ENCODE results near the gene DPP6.

DPP6 gene

DNA sequence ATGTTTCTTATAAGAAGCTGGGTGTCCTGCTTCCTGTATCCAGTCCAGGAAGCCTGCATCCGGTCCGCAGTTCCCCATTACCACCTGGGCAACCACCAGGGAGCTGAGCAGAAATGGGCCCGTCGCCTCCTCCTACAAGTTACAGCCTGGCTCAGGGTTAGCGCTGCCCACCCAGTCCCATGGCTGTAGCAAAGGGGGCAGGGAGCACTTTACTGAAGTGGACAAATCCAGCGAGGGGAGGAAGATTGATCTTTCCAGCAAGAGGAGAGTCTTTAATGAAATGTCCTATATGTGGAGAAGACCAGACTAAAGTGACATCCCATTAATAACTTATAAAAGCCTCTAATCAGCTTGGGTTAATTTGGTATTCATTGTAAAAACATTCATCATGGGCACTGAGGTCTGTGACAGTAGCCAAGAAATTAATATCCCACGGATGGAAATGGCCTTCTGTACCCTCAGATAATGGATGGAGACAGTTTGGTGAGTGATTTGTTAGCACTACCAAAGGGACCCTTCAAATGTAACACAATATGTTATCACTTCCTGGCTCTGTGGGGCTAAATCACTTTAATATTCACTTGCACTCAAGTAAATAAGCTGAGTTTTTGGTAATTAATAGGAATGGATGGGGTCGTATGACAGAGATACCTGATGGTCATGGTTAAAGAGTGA, 627.3 kb downstream of the DPP6 start:
- no peak for DNase-seq

- no peak for DNase-seq
Observed at GRCh38 chr7:154680894-154681659, 628.9 kb downstream of the DPP6 start.

- no peak for DNase-seq
Observed at GRCh38 chr7:154682003-154682402, 629.8 kb downstream of the DPP6 start.

- DNase-seq, result no peak
Observed at GRCh38 chr7:154684666-154685563, 632.7 kb downstream of the DPP6 start.

DNA sequence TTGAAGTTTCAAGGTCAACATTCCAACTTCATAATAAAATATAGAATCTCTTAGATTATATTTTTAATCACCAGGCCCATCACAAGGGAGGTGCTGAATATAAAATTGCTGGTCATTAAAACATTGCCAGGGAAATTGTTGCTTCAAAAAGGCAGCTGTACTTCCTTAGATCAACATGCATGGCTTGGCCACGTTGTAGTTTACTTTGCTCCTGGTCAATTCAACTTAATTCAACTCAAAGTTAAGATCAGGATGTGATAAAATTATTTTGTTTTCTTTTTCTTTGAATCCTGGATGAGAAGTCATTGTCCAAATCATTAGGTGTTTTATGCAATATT, 633.3 kb downstream of the DPP6 start:
- DNase-seq, result no peak

- no peak for DNase-seq
Observed at GRCh38 chr7:154686305-154686704, 634.1 kb downstream of the DPP6 start.

- DNase-seq, result no peak
Observed at GRCh38 chr7:154688952-154689351, 636.8 kb downstream of the DPP6 start.

DNA sequence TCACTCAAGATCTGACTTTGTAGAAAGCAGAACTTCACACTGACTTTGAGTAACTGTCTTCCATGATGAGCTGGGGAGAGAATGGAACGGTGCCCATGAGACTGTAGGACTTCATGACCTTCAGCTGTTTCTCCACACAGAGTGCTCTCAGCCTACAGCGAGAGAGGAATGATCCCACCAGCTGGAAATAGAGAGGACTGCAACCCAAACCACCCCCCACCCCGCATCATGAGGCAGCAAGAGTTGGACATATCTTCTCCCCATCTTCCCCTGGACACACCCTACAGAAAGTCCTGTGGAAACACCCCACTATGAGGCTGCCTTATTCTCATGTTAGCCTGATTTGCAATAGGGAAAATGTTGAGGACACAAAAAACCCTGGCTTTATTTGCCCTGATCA, 638.2 kb downstream of the DPP6 start:
- no peak for DNase-seq

GRCh38 chr7:154693661-154694060, 641.5 kb downstream of the DPP6 start:
- DNase-seq, result no peak

- no peak for DNase-seq
Observed at GRCh38 chr7:154695836-154696235, 643.6 kb downstream of the DPP6 start.

- DNase-seq, result no peak
Observed at GRCh38 chr7:154696556-154696955, 644.4 kb downstream of the DPP6 start.

DNA sequence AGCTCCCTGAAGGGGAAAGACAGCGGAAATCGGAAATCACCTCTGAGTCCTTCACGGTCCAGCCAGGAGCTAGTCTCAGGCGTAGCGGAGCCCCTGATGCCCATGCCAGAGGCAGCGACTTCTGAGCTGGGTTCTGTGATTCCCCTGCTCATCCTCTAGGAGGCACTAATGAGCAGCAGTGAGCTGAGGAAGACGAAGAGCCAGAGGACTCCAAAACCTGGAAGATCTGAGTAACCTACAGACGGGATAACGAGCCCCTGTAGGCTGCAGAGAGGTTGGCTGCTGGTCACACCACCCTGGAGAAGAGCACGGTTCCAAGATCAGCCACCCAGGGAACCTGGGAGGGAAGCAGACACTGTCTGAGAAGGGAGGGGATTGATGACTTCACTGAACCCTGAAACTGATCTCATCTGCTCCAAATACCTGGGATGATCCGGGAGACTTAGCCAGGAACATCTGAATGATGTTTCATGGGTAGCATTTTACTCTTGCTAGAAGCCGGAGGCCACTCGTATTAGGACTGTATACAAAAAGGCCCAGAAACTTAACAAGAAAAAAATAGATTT, 646.6 kb downstream of the DPP6 start:
- DNase-seq, result no peak

DNA sequence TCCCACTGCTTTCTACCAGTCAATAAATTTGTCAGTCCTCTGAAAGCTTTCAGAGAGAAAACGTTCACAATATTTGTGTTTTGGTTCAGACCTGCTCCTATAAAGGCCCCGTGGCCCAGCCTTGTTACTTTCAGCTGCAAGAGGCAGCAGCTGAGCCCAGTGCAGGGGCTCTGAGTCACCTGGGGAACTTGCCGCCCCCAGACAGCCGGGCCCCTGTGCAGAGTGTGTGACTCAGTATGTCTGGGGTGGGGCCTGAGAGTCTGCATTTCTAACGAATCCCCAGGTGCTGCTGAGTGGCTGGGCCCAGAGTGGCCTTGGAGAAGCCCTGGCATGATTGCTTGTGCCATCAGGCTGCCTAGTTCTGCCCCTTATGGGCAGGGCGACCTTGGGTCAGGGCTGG, 647.2 kb downstream of the DPP6 start:
- no peak for DNase-seq

- no peak for DNase-seq
Observed at GRCh38 chr7:154709840-154710520, 657.8 kb downstream of the DPP6 start.

- no peak for DNase-seq
Observed at GRCh38 chr7:154720016-154720415, 667.8 kb downstream of the DPP6 start.

GRCh38 chr7:154721086-154721485, 668.9 kb downstream of the DPP6 start:
- DNase-seq, result no peak

DNA sequence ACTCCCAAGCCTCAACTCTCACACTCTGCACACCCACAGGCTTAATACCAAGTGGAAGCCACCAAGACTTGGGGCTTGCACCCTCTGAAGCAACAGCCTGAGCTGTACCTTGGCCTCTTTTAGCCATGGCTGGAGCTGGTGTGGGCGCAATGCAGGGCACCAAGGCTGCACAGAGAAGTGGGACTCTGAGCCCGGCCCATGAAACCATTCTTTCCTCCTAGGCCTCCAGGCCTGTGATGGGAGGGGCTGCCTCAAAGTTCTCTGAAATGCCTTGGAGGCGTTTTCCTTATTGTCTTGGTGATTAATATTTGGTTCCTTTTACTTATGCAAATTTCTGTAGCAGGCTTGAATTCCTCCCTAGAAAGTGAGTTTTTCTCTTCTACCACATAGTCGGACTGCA, 674.2 kb downstream of the DPP6 start:
- no peak for DNase-seq

- no peak for DNase-seq
Observed at GRCh38 chr7:154729056-154729455, 676.9 kb downstream of the DPP6 start.

DNA sequence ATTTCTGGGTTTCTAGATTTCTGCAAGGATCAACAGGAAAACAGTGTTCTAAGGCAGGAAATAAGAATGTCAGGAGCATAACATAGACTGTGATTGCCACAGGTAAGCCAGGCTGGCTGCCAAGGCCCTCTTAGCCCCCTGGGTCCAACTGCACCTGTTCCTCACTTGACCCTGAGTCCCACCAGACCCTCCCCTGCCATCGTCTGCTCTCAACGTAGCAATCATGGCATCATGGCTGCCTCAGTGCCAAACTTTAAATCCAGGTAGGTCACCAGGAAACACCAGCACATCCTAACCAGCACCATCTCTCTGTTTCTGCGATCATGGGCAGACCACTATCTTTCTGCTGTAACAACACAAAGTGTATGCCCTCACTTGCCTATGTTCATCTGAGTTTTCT, 683.6 kb downstream of the DPP6 start:
- DNase-seq, result no peak

GRCh38 chr7:154736389-154736788, 684.2 kb downstream of the DPP6 start:
- DNase-seq, result no peak

DNA sequence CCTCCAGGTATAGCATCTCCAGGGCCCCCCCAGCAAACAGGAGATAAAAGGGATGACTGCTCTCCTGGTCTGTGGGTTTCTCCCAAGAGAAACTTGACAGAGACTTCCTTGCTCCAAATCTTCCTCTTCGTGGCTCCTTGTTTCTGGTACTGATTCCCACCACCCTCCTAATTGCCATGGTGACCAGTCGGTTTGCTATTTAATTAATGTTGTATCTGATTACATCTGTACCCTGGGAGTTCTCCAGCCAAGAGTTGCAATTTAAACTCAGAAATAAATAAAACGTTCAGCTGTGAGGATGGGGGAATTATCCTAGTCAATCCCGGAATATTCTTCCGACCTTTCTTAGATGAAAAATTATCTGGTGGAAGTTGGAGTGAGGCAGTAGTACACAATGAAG, 686.0 kb downstream of the DPP6 start:
- no peak for DNase-seq

DNA sequence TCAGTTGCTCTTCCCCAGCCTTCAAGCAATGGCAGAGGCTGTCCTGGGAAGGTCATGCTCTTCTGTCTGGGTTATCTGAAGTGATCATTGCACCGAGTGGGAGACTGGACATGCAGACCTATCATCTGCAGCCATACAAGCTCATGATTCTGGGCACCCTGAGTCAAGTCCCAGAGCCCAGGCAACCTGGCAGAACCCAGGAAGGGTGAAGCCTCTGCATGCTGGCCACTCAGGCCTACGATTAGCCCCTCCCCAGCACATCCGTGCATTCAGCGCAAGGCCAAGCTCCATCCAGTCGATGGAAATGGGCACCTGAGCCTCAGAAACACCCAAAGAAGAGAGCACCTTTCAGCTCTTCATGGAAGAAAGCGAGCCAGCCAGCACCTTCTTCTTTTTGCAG, 688.9 kb downstream of the DPP6 start:
- DNase-seq, result no peak

DNA sequence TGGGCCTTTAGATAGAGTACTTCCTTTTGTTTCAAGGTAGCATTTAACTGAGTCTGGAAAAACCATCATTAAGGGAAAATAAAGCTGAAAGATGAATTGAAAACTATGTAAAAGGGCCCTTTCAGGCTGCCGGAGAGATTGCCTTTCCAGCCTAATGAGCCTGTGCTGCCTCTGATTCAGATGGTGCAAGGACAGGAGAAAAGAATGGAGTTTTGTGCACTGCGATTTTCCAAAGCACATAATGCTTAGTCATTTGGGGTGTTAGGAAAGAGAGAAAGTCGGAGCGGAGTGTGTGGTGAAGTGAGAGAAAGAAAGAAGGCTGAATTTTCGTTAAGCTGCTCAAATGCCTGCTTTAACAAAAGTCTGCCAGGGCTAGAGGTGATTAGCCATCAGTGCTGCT, 691.0 kb downstream of the DPP6 start:
- DNase-seq, result no peak

Data from activated gamma-delta T cell treated with Interleukin-2 at 50 U/mL for 16 hours (primary cell).